ENCODE data around the gene ALDH5A1.
A peak's percentile ranks its signal among the peaks of the same experiment; 100 is the strongest.

Gene ALDH5A1

DNA sequence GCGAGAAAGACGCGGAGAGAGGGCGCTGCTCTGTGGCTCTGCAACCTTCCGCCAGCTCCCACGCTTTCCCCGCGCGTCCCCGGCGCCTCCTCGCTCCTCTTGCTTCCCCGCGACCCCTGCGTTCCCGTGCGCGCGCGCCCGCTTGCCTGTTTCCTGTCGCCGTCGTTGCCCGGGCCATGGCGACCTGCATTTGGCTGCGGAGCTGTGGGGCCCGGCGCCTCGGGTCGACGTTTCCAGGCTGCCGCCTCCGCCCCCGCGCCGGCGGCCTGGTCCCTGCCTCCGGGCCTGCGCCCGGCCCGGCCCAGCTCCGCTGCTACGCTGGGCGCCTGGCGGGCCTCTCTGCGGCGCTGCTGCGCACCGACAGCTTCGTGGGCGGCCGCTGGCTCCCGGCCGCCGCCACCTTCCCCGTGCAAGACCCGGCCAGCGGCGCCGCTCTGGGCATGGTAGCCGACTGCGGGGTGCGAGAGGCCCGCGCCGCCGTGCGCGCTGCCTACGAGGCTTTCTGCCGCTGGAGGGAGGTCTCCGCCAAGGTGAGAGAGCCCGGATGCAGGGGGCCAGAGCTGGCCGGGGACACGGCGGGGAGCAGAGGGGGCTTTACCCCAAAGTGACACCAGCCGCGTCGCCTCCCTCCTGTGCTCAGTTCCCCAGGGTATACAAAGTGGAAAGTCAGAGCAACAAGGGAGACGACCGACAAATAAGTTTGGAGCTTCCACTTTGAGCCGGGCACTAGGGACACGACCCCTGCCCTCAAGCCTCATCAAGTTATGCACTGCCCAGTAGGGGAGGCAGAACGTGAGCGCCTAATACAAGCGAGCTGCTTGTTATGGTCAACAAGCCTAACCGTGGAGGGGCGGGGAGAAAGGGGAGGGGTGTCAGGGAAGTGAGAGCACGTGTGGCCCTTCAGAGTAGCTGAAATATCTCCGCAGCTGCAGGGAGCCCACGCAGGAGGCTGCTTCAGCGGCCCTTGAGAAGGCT, at the start of gene ALDH5A1:
Gene ALDH5A1, plus strand, starts transcription at position 149 of the 975 bp plus-strand sequence. Its CDS starts 28 bp downstream, at position 177.
- DNase-seq = peak; percentile 10 to 64

DNA sequence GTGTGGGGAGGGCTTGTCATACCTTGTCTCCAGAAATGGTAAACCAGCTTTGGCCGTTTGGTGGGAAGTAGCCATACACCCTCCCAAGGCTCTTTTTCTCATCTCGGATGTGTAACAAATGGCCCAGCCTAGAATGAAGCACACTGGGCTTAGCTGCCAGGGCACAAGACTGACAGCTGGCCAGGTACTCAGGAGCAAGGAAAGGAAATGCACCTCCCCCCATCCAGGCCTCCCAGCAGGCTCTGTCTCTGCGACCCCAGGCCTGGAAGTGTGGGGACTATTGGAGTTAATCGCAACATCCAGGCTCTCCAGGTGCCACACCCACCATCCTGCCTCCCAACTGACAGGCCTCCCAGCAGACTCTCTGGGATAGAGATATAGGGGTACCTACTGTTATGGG, 49.1 kb upstream of the ALDH5A1 start:
- no peak for DNase-seq

DNA sequence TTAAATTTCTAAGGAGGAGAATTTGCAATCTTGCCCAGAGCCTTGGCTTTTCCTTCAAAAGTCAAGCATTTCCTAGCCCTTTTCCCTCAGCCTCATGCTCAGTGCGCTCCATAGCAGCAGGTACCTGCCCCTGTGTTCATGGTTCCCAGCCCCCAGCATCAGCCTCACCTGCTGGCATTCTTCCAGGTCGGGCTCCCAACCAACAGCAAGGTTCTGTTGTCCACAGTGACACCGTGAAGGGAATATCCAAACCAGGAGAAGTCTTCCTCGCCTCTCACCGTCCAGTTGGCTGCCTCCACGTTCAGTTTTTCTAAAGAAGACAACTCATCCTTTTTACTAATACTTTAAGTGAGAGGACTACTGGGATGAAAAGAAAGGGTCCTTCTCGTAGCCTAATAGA, 48.1 kb upstream of the ALDH5A1 start:
- no peak for DNase-seq

DNA sequence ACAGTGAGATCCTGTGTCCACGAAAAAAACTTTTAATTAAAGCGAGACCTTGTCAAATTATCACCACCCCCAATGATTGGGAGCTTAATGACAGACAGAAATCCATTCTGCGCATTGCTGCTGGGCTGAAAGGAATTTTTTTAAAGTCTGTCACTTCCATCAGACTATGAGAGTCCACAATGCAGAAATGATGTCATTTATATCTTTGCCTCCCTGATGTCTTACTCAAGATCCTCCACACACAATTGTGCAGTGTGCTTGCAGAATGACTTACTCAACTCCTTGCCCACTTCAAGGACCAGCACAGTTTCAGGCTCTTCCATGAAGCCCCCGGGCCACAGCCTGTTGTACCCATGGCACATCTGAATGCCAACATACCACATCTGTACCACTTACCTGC, 46.4 kb upstream of the ALDH5A1 start:
- DNase-seq = no peak

DNA sequence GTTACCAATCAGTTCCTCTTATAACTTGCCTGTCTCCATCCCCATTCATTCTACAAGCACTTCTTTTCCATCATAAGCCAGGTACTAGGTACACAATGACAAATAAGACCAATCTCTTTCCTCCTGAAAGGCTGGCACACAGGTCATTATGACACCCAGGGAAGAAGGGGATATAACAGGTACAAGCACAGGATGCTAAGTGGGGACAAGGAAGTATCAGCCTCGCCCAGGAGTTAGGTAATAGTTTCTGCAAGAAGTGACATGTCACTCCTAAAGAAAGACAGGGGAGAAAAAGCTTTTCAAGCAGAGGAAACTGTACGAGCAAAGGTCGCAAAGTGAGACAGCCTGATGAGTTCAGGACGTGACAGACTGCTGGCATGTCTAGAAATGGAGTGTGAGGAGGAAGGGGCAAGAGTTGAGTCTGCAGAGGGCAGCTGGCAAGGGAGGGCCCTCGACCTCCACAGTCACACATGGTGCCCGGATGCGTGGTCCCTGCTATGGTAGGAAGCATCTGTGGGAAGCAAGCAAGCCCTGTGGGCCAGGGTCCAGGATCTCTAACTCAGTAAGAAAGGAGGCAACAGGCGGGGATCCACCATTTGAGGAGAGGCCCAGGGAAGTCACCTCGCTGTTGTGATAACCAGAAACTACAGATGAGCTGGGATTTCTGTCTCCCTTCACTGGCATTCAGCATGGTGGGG, 45.8 kb upstream of the ALDH5A1 start:
- no peak for DNase-seq

DNA sequence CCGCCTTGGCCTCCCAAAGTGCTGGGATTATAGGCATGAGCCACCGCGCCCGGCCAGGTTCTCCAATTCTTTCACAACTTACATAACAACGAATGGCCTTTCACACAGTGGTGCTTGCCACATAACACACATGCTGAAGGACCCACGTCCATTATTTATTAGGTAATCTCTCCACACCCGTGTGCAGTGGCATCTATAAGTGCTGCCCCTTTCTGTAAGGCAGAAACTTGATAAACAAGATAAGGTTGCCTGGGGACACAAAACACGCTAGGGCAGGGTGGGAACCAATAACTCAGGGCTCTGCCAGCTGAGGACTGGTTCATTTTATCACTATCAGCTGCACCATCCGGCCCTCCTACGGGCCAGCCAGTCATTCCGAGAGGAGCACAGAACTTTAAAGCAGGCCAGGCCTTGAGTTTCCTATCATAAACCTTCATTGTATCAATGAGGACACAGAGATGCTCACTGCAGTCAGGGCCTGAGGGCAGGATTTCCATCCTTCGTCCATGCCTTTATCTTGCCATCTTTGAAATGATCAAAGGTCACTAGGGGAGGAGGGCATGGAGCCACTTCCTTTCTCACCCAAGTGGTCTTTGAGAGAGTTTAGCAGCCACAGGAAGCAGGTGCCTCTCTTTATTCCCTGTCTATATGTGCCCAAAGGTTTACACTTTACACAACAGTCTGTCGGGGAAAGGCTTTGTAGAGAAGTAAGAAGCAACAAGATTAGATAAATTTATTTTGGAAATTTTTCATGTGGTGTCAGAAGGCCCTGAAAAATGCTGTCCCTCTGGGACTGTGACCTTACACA, 43.0 kb upstream of the ALDH5A1 start:
- DNase-seq = no peak

DNA sequence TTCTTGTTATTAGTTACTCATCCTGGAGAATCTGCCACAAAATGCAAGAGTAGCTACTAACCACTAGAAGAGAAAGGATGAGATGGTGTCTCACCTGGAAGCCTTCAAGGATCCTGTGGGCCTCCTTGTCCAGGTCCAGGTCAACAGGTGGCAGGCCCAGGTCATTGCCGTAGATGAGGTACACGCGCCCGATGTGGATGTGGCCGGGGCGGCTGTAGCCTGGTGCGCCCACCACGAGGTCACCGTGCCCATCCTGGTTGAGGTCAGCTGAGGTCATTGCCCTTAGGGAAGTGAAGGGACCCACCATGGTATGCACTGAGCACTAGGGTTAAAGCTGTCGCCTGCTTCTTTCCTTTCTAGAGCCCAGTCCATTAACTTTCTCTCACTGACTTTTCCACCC, 40.8 kb upstream of the ALDH5A1 start:
- DNase-seq = no peak

DNA sequence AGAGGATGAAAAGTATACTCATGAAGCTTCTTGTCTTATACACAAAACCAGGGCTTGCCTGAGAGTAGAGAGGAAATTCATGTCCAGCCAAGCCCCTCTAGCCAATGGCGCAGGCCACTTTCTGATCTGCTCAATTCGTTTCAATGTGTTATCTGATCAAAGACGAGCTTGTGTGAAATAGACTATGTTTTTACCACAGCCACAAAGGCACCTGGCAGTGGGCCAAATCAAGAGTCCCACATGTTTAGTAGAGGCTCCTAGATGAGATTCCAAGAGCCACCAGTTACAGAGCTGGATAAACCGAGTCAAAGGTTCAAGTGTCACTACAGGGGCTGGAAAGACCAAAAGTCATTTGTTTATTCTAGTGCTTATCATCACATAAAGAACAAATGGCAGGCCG, 40.3 kb upstream of the ALDH5A1 start:
- DNase-seq = no peak

DNA sequence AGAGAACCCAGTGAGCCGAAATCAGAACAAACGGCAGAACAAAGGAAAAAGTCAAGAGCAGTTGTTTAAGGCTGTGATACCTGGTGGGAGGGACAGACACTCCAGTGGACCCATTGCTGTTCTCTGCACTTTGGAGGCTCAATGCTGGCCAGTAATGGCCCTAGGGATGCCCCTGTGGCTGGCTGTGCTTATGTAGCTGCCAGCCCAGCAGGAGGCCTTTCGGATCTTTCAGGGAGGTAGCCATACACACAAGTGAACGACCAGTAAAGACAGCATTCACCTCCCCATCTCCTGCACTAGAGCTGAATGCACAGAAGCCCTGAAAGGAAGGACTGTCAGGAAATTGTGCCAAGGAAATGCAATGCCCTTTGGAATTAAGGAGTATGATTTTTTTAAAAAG, 39.7 kb upstream of the ALDH5A1 start:
- no peak for DNase-seq

DNA sequence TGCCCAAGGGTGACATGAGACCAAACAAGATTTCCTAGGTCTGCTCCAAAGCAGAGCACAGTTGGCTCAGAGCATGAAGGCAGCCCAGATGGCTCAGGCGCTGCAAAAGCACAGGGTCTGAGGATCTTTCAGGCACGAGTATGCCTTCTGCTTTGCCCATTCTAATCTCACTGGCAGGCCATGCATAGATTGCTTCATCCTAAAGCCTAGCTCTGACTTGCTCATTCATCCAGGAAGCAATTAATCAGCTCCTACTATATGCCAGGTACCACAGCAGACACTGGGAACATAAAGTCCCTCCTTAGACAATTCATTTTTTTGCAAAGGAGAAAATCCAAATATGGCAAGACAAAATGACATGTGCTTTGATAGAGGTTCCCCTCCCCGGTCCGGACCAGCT, 36.6 kb upstream of the ALDH5A1 start:
- DNase-seq = peak in 1 of 2 experiments; percentile 26

DNA sequence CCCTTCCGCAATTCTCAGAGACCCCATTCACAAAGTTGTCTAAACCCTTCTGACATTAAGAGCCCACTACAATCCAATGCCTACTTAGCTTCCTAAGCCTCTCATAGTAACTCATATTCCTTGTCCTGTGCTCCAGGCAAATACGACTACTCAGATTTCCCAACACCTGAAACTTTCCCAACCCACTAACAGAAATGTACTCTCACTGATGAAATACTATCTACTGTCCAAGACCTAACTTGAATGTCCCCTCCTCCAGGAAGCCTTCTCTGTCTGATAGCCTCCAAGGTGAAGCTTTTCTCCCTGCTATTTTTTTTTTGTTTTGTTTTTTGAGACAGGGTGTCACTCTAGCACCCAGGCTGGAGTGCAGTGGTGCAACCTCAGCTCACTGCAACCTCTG, 35.8 kb upstream of the ALDH5A1 start:
- DNase-seq = no peak

DNA sequence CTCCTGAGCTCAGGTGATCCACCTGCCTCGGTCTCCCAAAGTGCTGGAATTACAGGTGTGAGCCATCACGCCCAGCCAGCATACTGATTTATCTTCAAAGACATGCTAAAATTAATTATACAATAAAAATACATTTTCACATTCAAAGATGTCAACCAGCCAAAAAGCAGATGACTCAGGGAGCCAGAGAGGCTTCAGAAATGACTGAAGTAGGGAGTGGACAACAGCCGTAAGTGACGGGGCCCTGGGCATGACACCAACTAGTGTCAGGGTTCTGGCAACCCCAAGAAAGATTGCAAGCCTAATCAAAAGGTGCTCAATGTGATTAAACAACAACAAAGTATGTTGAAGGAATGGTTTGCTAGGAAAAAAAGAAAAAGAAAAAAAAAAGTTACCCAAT, 33.8 kb upstream of the ALDH5A1 start:
- no peak for DNase-seq

DNA sequence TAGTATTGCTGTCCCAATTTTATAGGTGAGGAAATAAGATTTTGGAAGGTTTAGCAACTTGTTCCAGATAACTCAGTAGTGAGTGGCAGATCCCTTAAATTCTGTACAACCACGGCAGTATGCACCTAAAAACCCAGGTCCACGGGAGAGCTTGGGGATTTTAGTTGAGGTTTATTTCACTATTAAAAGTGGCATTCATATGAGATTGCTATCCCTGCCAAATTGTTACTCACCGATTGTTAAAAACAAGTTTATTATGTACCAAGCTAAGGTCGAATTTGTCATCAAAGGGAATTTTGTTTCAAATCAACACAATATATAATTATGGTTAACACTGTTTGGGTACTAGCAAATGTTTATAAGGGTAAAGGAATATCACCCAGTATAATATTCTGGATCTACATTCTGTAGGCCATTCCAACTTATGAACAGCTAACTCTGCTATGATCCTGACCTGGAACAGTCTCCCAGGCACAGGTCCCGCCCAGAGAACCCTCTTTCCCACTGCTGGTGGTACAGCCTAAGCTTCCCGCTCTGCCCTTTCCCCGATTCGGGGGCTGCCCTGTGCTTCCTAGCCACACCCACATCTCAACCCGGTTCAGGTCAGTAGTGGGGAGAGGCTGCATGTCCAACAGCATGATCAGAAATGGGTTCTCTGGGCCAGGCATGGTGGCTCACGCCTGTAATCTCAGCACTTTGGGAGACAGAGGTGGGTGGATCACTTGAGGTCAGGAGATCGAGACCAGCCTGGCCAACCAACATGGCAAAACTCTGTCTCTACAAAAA, 30.3 kb upstream of the ALDH5A1 start:
- DNase-seq = no peak

DNA sequence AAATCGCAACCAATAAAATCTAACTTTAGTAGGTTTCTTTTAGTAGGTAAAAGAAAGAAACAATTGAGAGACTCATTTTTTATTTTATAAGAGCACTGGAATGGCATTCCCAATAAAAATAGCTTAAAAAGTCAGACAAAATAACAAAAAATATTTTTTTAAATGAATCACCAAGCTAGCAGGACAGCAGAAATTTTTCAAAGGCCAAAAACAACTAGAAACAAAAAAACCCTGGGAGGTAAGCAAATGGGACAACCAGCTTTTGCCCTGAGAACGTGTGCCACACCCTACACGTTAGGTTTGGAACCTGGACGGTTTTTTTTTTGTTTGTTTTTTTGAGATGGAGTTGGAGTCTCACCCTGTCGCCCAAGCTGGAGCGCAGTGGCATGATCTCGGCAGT, 25.0 kb upstream of the ALDH5A1 start:
- DNase-seq = no peak

DNA sequence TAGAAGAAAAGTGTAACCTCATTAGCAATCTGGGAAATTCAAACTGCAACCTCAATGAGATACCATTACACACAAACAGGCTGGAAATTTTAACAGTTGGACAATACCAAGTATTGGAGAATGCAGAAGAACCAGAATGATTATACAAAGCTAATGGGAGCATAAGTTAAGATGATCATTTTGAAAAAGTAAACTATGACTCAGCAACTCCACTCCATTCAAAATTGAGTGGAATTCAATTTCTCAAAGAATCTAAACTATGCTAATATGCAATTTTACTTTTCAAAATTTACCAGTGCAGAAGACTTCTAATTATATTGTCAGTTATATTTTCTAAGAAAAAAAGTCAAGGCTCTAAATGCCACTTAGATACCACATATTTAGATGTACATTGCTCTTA, 22.6 kb upstream of the ALDH5A1 start:
- DNase-seq = no peak

DNA sequence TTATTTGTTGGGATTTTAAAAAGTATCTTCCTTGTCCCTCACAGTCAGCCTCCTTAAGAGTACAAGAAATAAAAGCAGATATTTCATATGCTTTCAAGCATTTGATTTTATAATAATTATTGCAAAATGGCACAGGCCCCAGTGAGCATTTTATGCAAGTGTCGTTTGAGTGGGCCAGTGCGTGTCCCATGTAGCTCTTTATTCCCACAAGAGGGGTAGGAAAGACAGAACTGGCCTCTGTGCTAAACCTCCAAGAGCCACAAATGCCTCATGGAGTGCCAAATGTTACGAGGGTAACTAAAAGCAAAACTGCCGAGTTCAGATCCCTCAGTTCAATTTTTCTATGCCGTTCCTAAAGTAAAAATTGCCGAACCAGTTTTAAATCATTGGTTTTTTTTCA, 18.1 kb upstream of the ALDH5A1 start:
- no peak for DNase-seq

DNA sequence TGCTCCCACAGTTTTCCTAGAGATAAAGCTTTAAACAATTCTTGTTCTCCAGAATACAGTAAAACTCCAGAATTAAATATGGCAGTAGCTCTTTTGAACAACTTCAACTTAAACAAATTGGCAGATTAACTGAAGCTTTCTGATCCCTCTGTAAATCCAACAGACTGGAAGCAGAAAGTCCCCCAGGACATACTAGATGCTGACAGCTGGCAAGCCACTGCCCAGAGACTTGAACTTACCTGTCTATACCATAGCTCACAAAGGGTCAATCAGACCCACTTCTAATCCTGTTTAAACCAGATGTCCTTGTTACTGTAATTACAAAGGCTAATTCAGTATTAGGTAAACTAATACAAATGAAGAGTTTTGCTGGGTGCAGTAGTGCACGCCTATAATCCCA, 17.7 kb upstream of the ALDH5A1 start:
- no peak for DNase-seq

DNA sequence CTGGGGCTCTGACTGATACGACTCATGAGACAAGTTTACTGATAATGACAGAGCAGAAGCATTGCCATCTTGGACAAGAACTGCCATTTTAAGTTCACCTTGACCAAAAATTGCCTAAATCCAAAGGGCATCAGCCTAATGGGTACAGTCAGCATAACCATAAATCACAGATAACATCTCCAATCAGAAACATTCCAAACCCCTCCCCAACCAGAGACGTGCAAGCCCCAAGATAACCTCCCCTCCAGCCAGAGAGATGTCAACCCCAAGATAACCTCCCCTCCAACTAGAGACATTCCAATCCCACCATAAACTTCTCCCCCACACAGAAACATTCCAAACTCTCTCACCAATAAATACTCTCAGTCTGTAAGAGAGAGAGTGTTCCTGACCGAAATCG, 15.9 kb upstream of the ALDH5A1 start:
- no peak for DNase-seq

DNA sequence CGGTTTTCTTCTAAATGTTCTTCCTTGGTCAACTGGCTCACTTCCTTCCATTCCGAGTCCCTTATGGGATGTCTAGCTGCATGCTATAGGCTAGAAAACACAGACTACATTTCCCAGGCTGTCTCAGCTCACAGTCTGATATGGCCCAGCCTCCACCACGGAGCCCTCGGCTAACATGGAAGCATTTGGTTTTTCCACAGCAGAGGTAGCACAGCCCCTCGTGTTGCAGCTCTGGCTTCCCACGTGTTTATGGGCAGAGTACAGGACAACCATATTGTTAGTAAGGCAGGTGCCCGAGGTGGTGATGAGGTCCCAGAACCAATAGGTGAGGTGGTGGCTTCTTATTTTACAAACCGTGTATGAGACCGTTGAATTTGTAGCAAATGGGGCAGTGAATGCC, 14.1 kb upstream of the ALDH5A1 start:
- no peak for DNase-seq

DNA sequence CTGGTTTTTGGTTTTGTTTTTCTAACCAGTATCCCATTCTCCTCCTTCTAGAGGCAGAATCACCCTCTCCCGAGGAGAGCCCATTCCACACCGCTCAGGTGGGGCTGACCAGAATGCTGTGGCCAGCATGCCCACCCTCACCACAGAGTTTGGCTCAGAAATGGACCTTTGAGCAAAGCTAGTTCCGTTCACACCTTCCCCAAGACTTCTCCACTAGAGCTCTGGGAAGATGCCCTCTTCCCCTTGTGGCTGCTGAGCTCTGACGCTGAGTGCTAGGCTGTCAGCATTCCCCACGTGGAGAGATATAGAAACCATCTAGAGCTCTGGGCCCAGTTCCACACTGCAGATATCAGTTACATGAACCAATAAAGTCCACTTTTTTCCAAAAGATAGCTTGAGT, 13.3 kb upstream of the ALDH5A1 start:
- no peak for DNase-seq

DNA sequence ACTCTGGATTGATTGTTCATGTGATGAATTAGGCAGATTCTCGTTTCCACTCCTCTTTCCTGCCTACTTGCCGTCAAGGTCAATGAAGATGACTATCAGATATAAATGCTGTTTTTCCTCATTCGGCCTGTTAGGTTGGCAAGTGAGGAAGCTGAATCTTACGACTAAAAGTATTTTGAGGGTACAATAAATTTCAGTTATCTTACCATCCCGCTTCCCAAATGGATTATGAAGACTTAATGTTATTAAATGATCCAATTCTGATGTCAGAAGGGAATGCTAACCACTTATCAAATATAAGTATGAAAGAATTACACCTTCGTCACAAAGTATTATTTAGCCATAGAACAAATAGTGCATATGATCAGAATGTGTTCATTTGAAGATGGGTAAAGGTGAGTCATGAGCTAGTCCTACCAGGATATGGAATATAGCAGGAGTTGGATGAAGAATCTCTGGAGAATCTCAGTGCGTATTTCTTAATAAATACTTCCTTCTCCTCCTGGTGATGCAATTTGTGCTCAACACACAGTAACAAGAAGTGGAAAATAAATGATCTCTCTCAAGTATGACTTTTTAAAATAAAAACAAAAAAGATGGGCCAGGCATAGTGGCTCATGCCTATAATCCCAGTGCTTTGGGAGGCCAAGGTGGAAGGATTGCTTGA, 10.0 kb upstream of the ALDH5A1 start:
- no peak for DNase-seq

DNA sequence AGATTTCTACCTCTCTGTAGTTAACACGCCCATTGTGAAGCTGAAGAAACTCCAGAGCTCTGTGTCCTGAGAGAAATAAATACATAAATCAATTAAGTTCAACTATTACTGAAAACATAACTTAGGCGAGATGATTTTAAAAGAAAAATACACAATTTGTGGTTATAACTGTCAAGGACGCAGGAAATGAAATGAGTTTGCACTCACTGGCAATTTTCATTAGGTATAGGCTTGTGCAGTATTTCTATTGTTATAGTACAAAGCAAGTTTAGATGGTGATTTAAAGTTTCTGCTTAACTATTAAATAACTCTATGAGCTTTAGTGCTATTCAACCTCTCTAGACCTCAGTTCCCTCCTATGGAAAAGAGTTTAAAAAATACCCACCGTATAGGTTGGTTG, 8.7 kb upstream of the ALDH5A1 start:
- DNase-seq = no peak

Measured in NCI-H446 (cell line).